Activated CD4-positive, alpha-beta T cell treated with anti-CD3 and anti-CD28 coated beads, Interleukin-2, Interleukin-4, amounts not matched to agents 100 ng/mL and 50 ng/mL, durations not matched to agents 16 hours and 8 hours (primary cell): Measurements from ENCODE around the gene STMN3.

Source experiments
- DNase-seq: peaks from one replicate; pipeline ENCODE4 v3.0.0-alpha.2; 2020; ENCODE audit warnings: low spot score

STMN3 gene

GRCh38 chr20:63653041-63653973 is at the start of gene STMN3:
Gene STMN3 (minus strand): TSS chr20:63653424. CDS start chr20:63653345, 79 bp downstream.
- peak; percentile 47 for DNase-seq

- no peak for DNase-seq
These were observed 48.9 kb upstream of the STMN3 start for GRCh38 chr20:63702036-63702665.

- DNase-seq, result no peak
These were observed 48.3 kb upstream of the STMN3 start for GRCh38 chr20:63701329-63702035.

GRCh38 chr20:63701051-63701328 is 47.8 kb upstream of the STMN3 start:
- no peak for DNase-seq

- no peak for DNase-seq
These were observed 47.2 kb upstream of the STMN3 start for GRCh38 chr20:63700199-63701050.

- no peak for DNase-seq
These were observed 46.4 kb upstream of the STMN3 start for GRCh38 chr20:63699466-63700198.

GRCh38 chr20:63698739-63699465 is 45.7 kb upstream of the STMN3 start:
- peak; percentile 38 for DNase-seq

GRCh38 chr20:63697868-63698545 is 44.8 kb upstream of the STMN3 start:
- no peak for DNase-seq

- DNase-seq, result no peak
These were observed 44.2 kb upstream of the STMN3 start for GRCh38 chr20:63697357-63697867.

GRCh38 chr20:63696628-63697356 is 43.6 kb upstream of the STMN3 start, which contains the start of gene TNFRSF6B:
Gene TNFRSF6B (plus strand): TSS chr20:63696652. CDS start chr20:63696768, 116 bp downstream.
- DNase-seq, result no peak

- no peak for DNase-seq
These were observed 43.0 kb upstream of the STMN3 start for GRCh38 chr20:63696306-63696627.

GRCh38 chr20:63695424-63696305 is 42.4 kb upstream of the STMN3 start:
- DNase-seq, result no peak

- DNase-seq, result no peak
These were observed 41.6 kb upstream of the STMN3 start for GRCh38 chr20:63694584-63695423.

- no peak for DNase-seq
These were observed 40.7 kb upstream of the STMN3 start for GRCh38 chr20:63693733-63694583.

GRCh38 chr20:63693083-63693732 is 40.0 kb upstream of the STMN3 start:
- DNase-seq, result no peak
